Mesendoderm (in vitro differentiated cells): ENCODE results near the gene TSNAXIP1.
"Not testable (repeated sequence)": the region's sequence is repeated elsewhere in the genome, so short reads cannot be mapped to it uniquely, and the experiment has no call there.

Source experiments
- DNase-seq: peaks from one replicate; pipeline ENCODE4 v3.0.0; 2013
- H2AK5ac ChIP-seq: 2 replicates; pipeline ENCODE4 v1.6.1; 2013; ENCODE audit warnings: low read length, inconsistent platforms
- H2BK120ac ChIP-seq: 2 replicates; pipeline ENCODE4 v1.6.1; 2013; ENCODE audit warnings: low read depth, mild to moderate bottlenecking, low read length, moderate library complexity, mixed read lengths
- H2BK15ac ChIP-seq: replicated peaks from 2 replicates; pipeline ENCODE4 v1.6.1; 2013; ENCODE audit warnings: low read depth, mild to moderate bottlenecking, moderate library complexity
- H2BK5ac ChIP-seq: 2 replicates; pipeline ENCODE4 v1.6.1; 2013; ENCODE audit warnings: low read length, inconsistent platforms
- H3K18ac ChIP-seq: 2 replicates; pipeline ENCODE4 v1.6.1; 2013; ENCODE audit warnings: mild to moderate bottlenecking, low read length, mixed read lengths
- H3K23ac ChIP-seq: one replicate; pipeline ENCODE4 v1.6.1; 2013; ENCODE audit warnings: low read length
- H3K27ac ChIP-seq: 2 replicates; pipeline ENCODE4 v1.5.1; 2013; ENCODE audit warnings: low read depth, mild to moderate bottlenecking, inconsistent platforms, low read length, moderate library complexity
- H3K27me3 ChIP-seq: 2 replicates; pipeline ENCODE4 v1.6.1; 2013; ENCODE audit warnings: low read length, control low read depth, mild to moderate bottlenecking, inconsistent platforms; ENCODE audit not compliant: insufficient read depth, poor library complexity
- H3K36me3 ChIP-seq: 2 replicates; pipeline ENCODE4 v1.6.1; 2013; ENCODE audit warnings: low read length, inconsistent platforms; ENCODE audit not compliant: control insufficient read depth, insufficient read depth
- H3K4ac ChIP-seq: one replicate; pipeline ENCODE4 v1.6.1; 2013; ENCODE audit warnings: low read depth, mild to moderate bottlenecking, low read length, moderate library complexity
- H3K4me1 ChIP-seq: 2 replicates; pipeline ENCODE4 v1.6.1; 2013; ENCODE audit warnings: low read depth, low read length, inconsistent platforms; ENCODE audit not compliant: control insufficient read depth
- H3K4me2 ChIP-seq: 2 replicates; pipeline ENCODE4 v1.6.1; 2013; ENCODE audit warnings: low read length
- H3K4me3 ChIP-seq: 2 replicates; pipeline ENCODE4 v1.5.1; 2013; ENCODE audit warnings: mild to moderate bottlenecking, low read length
- H3K56ac ChIP-seq: one replicate; pipeline ENCODE4 v1.6.1; 2013; ENCODE audit warnings: low read length
- H3K79me1 ChIP-seq: 2 replicates; pipeline ENCODE4 v1.6.1; 2013; ENCODE audit warnings: low read length, inconsistent platforms
- H3K79me2 ChIP-seq: 2 replicates; pipeline ENCODE4 v1.6.1; 2013; ENCODE audit warnings: mild to moderate bottlenecking, low read length; ENCODE audit not compliant: control insufficient read depth, insufficient read depth
- H3K9ac ChIP-seq: 2 replicates; pipeline ENCODE4 v1.6.1; 2013; ENCODE audit warnings: low read length, inconsistent platforms
- H4K5ac ChIP-seq: one replicate; pipeline ENCODE4 v1.6.1; 2013; ENCODE audit warnings: low read length
- H4K8ac ChIP-seq: one replicate; pipeline ENCODE4 v1.6.1; 2013; ENCODE audit warnings: low read depth, mild to moderate bottlenecking, control low read depth, low read length, moderate library complexity
- WGBS: extraction: QIAGEN DNeasy Blood & Tissue Kit; methylation state at CpG from one replicate; pipeline ENCODE4 v1.1.7; 2013; ENCODE audit warnings: low lambda C conversion rate, missing lambda C conversion rate; ENCODE audit not compliant: insufficient coverage; ENCODE audit errors: extremely low coverage; 5-methylcytosine and 5-hydroxymethylcytosine counted together

TSNAXIP1 gene

DNA sequence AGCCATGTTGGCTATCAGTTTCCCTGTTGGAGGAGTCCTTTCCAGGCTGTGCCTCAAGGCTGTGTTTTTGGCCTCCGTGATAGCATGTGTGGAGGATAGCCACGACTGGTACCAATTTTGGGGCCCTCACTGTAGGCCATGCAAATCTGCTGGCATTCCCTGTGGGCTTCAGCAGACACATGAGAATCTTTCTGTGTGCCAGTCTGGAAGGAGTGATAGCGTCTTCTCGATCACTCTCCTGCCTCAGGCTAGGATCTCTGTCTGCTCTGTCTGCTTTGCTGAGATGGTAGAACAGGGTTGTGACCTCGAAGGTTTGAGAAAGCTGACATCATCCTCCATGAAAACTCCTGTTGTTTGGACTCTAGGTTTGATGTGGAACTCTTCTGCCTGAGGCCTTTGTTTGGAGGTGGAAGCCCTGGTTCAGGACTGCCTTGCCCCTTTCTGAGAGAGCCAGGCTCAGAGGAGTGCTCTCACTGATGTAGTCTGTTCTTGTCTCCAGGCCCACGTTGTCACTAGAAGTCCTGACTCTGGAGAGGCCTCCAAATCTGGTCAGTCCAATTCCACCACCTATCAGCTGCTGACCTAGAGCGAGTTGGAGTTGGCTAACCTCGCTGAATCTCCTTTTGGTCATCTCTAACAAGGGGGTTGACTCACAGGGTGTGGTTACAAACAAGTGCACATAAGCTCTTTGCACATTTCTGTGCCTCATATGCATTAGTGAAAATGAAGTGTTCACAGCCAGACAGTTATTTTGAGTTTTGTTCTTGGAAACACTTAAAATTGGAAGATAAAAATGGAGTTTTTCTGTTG is 54.1 kb downstream of the TSNAXIP1 start:
- Histone ChIP-seq H4K5ac (no peak overlapping the region), H3K27ac (no peak overlapping the region), H3K4ac (no peak overlapping the region), H4K8ac (no peak overlapping the region), H3K36me3 (peaks cover 1% of the 10 kb centered on the region), H2BK15ac (no peak overlapping the region), H3K79me2 (peaks cover 79% of the 10 kb centered on the region), H3K79me1 (peaks cover 52% of the 10 kb centered on the region), H3K56ac (peak overlapping the region; percentile 36), H2BK5ac (no peak overlapping the region), H3K27me3 (no peaks in the 10 kb centered on the region), H2BK120ac (no peak overlapping the region), H3K23ac (no peak overlapping the region), H3K9ac (no peak overlapping the region), H3K4me3 (no peak overlapping the region), H3K4me2 (no peak overlapping the region), H3K4me1 (peaks cover 3% of the 10 kb centered on the region), H3K18ac (no peak overlapping the region), H2AK5ac (no peak overlapping the region)
- no CpG with 5 or more reads among the region's 8 CpGs for WGBS
- DNase-seq: no peak

DNA sequence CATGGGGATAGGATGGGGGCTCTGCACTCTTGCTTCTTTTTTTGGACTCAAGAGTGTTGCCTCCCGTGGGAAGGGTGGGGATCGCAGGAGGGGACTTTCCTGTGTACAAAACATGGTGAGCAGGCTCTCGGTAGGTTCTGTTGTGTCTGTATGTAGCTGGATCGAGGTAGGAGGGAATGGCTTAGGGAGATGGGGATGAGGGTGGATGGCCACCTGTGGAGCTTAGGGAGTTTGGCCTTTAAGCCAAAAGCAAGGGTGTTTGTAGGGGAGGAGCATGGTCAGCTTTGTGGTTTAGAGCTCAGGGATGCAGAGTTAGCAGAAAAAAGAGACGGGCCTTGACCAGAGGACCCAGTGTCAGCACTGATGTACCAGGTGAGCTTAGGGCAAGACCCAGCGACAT is 55.2 kb downstream of the TSNAXIP1 start:
- Histone ChIP-seq H3K4me3 (no peak overlapping the region), H3K4me2 (no peak overlapping the region), H3K27me3 (no peaks in the 10 kb centered on the region), H4K8ac (no peak overlapping the region), H2BK120ac (no peak overlapping the region), H3K18ac (no peak overlapping the region), H2BK15ac (no peak overlapping the region), H3K79me1 (peaks cover 51% of the 10 kb centered on the region), H3K27ac (no peak overlapping the region), H4K5ac (no peak overlapping the region), H3K36me3 (peaks cover 1% of the 10 kb centered on the region), H2BK5ac (no peak overlapping the region), H3K4me1 (peaks cover 3% of the 10 kb centered on the region), H3K4ac (no peak overlapping the region), H3K56ac (no peak overlapping the region), H3K79me2 (peaks cover 70% of the 10 kb centered on the region), H2AK5ac (no peak overlapping the region), H3K23ac (no peak overlapping the region), H3K9ac (no peak overlapping the region)
- no CpG with 5 or more reads among the region's 6 CpGs for WGBS
- no peak for DNase-seq

DNA sequence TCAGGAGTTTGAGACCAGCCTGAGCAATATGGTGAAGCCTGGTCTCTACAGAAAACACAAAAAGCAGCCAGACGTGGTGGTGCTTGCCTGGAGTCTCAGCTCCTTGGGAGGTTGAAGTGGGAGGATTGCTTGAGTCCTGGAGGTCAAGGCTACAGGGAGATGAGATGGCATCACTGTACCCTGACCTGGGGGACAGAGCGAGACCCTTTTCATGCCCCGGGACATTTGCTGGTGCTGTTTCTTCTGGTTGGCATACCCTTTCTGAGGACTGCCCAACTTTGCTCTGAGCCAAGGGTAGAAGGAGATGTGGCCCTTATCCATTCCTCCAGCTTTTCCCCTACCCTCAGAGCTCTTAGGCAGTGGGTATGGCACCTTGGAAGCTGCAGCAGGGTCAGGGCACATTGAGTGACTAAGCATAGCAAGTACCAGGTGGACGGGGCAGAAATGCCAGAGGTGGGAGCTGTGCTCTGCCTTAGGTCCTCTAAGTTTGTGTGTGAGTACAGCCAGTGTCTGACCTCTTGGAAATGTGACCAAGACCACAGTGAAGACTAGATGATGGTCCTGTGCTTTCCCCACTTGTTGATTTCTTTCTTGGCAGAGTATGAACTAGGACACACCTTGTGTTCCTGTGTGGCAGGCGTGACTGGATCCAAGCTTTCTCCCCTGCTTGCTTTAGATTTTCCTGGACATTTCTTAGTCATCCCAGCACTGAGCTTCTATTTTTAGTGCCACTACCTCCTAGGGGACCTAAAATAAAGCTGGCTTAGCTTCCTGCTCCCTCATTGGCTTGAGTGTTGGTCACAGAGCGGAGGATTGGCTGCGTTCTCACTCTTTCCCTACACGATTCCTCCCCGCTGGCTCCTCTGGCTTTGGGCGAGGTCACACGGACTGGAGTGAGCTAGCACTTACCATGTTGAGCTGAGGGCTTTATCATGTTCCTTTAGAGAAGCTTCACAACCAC is 56.2 kb downstream of the TSNAXIP1 start:
- Histone ChIP-seq H3K56ac (no peak overlapping the region), H2AK5ac (no peak overlapping the region), H2BK120ac (no peak overlapping the region), H3K36me3 (peaks cover 2% of the 10 kb centered on the region), H4K8ac (no peak overlapping the region), H3K4me1 (no peaks in the 10 kb centered on the region), H3K23ac (no peak overlapping the region), H3K18ac (no peak overlapping the region), H3K4me2 (no peak overlapping the region), H2BK15ac (no peak overlapping the region), H3K79me2 (peaks cover 60% of the 10 kb centered on the region), H4K5ac (no peak overlapping the region), H3K4me3 (no peak overlapping the region), H3K27ac (no peak overlapping the region), H3K79me1 (peaks cover 41% of the 10 kb centered on the region), H3K27me3 (no peaks in the 10 kb centered on the region), H3K9ac (no peak overlapping the region), H3K4ac (no peak overlapping the region), H2BK5ac (no peak overlapping the region)
- no CpG with 5 or more reads among the region's 11 CpGs for WGBS
- DNase-seq: no peak

GRCh38 chr16:67864044-67864443 is 57.4 kb downstream of the TSNAXIP1 start:
- H3K9ac ChIP-seq, H2BK15ac ChIP-seq, H3K23ac ChIP-seq, H3K4me1 ChIP-seq, H4K5ac ChIP-seq, H3K36me3 ChIP-seq, H3K27me3 ChIP-seq, H3K56ac ChIP-seq, H3K4me3 ChIP-seq, H3K4me2 ChIP-seq, H3K4ac ChIP-seq, H3K18ac ChIP-seq, H2BK120ac ChIP-seq, H2AK5ac ChIP-seq, H2BK5ac ChIP-seq, DNase-seq, H4K8ac ChIP-seq, H3K27ac ChIP-seq: not testable (repeated sequence)
- no CpG with 5 or more reads among the region's 6 CpGs for WGBS
- peaks cover 36% of the 10 kb centered on the region for H3K79me1 ChIP-seq
- peaks cover 48% of the 10 kb centered on the region for H3K79me2 ChIP-seq

DNA sequence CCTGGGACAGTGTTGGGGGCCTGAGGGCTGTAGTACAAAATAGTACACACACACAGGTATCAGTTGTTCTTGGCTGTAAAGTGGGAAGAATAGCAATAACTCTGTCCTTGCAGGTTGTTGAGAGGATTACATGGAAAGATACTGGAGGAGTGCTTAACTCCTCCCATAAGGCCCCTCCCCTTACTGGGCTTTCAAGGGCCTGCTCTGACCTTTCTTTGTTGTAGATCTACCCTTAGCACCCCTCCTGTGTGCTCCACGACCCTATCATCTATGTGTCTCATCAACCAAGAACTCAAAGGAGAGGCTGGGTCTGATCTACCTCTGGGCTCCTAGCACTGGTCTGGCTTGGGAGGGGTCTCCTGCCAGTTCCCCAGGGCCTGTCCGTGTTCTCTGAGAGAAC is 57.9 kb downstream of the TSNAXIP1 start:
- peaks cover 6% of the 10 kb centered on the region for H3K36me3 ChIP-seq
- H3K4ac ChIP-seq: no peak overlapping the region
- no peaks in the 10 kb centered on the region for H3K27me3 ChIP-seq
- no peak overlapping the region for H2AK5ac ChIP-seq
- H3K4me3 ChIP-seq: no peak overlapping the region
- DNase-seq: peak; percentile 55
- no peak overlapping the region for H2BK120ac ChIP-seq
- H4K5ac ChIP-seq: no peak overlapping the region
- H3K27ac ChIP-seq: no peak overlapping the region
- H2BK5ac ChIP-seq: no peak overlapping the region
- no peak overlapping the region for H2BK15ac ChIP-seq
- no peak overlapping the region for H3K9ac ChIP-seq
- no peak overlapping the region for H3K18ac ChIP-seq
- H3K79me1 ChIP-seq: peaks cover 36% of the 10 kb centered on the region
- no peaks in the 10 kb centered on the region for H3K4me1 ChIP-seq
- no peak overlapping the region for H3K4me2 ChIP-seq
- no peak overlapping the region for H3K23ac ChIP-seq
- no peak overlapping the region for H4K8ac ChIP-seq
- peaks cover 44% of the 10 kb centered on the region for H3K79me2 ChIP-seq
- no CpG with 5 or more reads among the region's 2 CpGs for WGBS
- no peak overlapping the region for H3K56ac ChIP-seq
